GM06990 (cell line): ENCODE measurements around the gene RAN.
A peak's percentile ranks its signal among the peaks of the same experiment; 100 is the strongest.

Experiments used
- DNase-seq: peaks from one replicate; pipeline ENCODE4 v3.0.0-alpha.2; 2011; ENCODE audit not compliant: insufficient read length; ENCODE audit errors: extremely low read depth
- H3K27me3 ChIP-seq: replicated peaks from 2 replicates; pipeline ENCODE4 v1.6.0; 2011; ENCODE audit warnings: low read length; ENCODE audit not compliant: control insufficient read depth, insufficient read depth
- H3K36me3 ChIP-seq: 2 replicates; pipeline ENCODE4 v1.5.1; 2011; ENCODE audit warnings: low read length; ENCODE audit not compliant: control insufficient read depth, insufficient read depth
- H3K4me3 ChIP-seq: replicated peaks from 2 replicates; pipeline ENCODE4 v1.5.1; 2011; ENCODE audit warnings: low read depth, mild to moderate bottlenecking, control low read depth, low read length
- CTCF ChIP-seq: IDR thresholded peaks from 2 replicates; pipeline ENCODE4 v1.5.1; 2011; ENCODE audit warnings: low read length, control low read depth, mild to moderate bottlenecking, inconsistent platforms; ENCODE audit not compliant: insufficient read depth, poor library complexity, severe bottlenecking

Gene RAN

GRCh38 chr12:130868412-130868811 lies 3.5 kb upstream of the RAN start:
- DNase-seq: no peak
- no peaks in the 10 kb centered on the region for H3K27me3 ChIP-seq
- no peak for TF ChIP-seq CTCF
- H3K36me3 ChIP-seq: no peaks in the 10 kb centered on the region
- no peak overlapping the region for H3K4me3 ChIP-seq

- DNase-seq: peak; percentile 81
- TF ChIP-seq CTCF: peak; percentile 72
- Histone ChIP-seq H3K36me3 (peaks cover 8% of the 10 kb centered on the region), H3K4me3 (peak overlapping the region; percentile 69), H3K27me3 (no peaks in the 10 kb centered on the region)
These were observed 1.2 kb upstream of the RAN start for GRCh38 chr12:130870442-130871285.

GRCh38 chr12:130872179-130873096 lies 572 bp downstream of the RAN start:
- no peak for TF ChIP-seq CTCF
- H3K27me3 ChIP-seq: no peaks in the 10 kb centered on the region
- H3K36me3 ChIP-seq: peaks cover 9% of the 10 kb centered on the region
- DNase-seq: peak; percentile 71
- peak overlapping the region; percentile 93 for H3K4me3 ChIP-seq

GRCh38 chr12:130873106-130873795 lies 1.4 kb downstream of the RAN start:
- H3K36me3 ChIP-seq: peaks cover 9% of the 10 kb centered on the region
- H3K4me3 ChIP-seq: peak overlapping the region; percentile 93
- DNase-seq: no peak
- no peak for TF ChIP-seq CTCF
- H3K27me3 ChIP-seq: no peaks in the 10 kb centered on the region

- DNase-seq: no peak
- Histone ChIP-seq H3K4me3 (peak overlapping the region; percentile 93), H3K36me3 (peaks cover 9% of the 10 kb centered on the region), H3K27me3 (no peaks in the 10 kb centered on the region)
- TF ChIP-seq CTCF: no peak
These were observed 2.0 kb downstream of the RAN start for GRCh38 chr12:130873825-130874224.
